GM18867 (cell line): ENCODE results near the gene DTYMK.
"Not testable (repeated sequence)": the region's sequence is repeated elsewhere in the genome, so short reads cannot be mapped to it uniquely, and the experiment has no call there.

Experiments used
- ATAC-seq: cut with Tn5 transposase; IDR thresholded peaks from one replicate; pipeline ENCODE4 v1.9.1; 2021; ENCODE audit warnings: mild to moderate bottlenecking, moderate library complexity; ENCODE audit not compliant: unreplicated experiment

DTYMK gene, protein sequence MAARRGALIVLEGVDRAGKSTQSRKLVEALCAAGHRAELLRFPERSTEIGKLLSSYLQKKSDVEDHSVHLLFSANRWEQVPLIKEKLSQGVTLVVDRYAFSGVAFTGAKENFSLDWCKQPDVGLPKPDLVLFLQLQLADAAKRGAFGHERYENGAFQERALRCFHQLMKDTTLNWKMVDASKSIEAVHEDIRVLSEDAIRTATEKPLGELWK

DNA sequence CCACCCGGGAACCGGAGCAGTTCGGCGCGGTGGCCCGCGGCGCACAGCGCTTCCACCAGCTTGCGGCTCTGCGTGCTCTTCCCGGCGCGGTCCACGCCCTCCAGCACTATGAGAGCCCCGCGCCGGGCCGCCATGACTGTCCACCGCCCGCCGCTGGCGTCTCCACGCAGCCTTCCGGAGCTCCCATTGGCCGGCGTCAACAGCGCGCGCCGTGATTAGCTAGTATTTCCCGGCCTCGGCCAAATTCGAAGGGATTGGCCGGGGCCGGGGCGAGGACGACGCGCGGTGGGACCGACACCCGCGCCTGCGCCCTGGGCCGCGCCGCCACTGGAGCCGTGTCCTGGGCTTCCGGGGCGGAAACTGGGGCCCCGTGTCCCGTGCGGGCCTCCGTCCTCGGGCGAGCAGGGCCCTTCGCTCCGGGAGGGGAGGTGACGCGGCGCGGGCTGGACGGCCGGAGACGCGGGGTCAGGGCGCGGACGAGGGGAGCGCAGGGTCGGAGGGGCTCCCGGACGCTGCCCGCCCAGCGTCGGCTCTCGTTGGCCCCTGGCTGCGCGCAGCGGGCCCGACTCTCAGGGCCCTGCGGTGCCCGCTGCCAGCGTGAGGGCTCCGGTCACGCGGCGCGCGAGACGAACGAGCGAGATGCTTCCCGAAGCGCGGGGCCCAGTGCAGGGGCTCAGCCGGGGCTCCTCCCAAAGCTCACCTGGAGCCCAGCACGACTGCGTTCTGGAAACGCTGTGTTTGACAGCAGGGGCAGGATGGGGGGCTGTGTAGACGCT lies at the start of gene DTYMK:
Gene DTYMK, minus strand, starts transcription at position 166 of the 776 bp plus-strand sequence. Its CDS starts 32 bp downstream, at position 134.
- ATAC-seq, result peak; percentile 90

DNA sequence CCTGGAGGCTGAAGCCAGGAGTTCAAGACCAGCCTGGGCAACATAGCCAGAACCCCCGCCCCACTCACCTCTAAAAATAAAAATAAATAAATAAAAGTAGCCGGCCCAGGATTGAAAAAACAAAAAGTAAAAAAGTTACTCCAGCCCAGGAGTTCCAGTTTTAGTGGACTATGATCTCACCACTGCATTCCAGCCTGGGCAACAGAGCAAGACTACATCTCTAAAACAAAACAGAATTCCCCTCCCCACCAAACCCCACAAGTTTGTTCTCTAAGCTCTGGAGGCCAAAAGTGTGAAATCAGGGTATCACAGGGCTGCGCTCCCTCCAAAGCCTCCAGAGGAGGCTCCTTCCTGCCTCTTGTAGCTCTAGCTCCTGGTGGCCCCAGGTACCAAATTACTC lies 49.5 kb upstream of the DTYMK start:
- no peak for ATAC-seq

DNA sequence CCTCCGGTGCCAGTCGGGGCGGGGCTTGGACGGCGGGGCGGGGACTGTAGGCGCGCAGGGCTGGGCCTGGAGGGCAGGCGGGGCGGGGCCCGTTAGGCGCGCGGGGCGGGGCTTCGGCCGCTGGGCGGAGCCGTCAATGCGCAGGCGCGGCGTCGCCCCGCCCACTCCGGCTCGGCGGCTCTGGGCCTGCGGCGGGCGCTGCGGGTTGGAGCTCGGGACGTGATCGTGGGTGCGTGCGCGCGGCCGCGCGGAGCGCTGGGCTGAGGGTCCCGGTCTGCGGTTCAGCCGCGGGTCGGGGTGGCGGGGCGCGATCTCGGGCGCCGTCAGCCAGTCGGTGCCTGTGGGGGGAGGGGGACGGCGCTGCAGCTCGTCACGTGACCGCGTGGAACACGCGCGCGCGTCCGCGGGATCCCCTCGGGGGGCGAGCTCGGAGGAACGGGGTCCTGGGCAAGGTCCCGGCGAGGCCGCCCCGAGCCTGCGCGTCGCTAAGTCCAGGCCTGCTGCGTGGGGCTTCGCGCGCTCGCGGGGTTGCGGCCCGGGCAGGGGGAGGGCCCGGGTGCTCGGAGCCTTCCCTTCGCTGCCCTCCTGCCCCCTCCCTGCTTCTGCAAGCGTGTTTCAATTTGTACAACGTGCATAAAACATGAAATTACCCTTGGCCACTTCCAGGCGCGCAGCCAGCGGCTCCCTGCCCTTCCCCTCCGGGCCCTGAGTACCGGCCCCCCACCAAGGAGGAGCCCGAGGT lies 48.0 kb upstream of the DTYMK start, which contains the start of gene D2HGDH:
Gene D2HGDH, plus strand, starts transcription at position 164 of the 742 bp plus-strand sequence. CDS start 595 bp downstream, outside the sequence.
- ATAC-seq, result peak; percentile 80

DNA sequence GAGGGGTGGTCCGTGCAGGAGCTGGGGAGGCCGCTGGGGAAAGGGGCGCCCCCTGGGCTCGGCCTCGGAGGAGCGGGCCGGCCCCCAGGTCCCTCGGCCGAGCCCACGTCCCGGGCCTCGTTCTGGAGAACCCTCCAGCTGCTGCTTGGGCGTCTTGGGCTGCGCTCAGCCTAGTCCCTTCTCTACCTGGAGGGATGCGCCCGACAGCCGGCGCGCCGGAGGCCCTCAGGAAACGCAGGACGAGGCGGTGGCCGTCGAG lies 47.5 kb upstream of the DTYMK start:
- peak; percentile 31 for ATAC-seq

DNA sequence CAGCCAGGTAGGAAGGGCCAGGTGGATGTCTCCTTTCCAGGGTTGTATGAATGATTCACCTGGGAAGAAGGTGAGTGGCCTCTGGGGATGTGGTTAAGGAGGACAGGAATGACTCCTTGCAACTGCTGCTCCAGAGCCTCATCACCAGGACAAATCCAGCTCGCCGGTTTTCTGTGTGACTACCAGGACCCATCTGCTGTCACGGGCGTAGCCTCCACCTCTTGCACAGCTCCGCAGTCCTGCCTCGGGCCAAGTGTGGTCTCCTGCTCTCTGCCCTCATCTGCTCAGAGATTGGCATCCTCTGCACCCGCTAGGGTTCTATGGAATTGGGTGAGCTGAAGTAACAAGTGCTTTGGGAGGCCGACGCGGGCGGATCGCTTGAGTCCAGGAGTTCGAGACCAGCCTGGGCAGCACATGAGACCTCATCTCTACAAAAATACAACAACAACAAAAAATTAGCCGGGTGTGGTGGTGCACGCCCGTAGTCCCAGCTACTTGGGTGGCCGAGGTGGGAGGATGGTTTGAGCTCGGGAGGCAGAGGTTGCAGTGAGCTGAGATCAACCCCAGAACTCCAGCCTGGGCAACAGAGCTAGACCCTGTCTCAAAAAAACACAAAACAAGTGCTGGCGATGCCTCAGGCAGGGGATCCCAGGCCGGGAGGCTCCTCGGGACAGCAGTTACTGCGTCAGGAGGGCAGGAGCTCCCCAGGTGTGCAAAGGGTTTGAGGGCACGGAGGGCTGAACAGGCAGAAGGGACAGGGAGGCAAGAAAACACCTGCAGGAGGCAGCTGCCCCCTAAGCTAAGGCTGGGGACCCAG lies 47.0 kb upstream of the DTYMK start:
- no peak for ATAC-seq

DNA sequence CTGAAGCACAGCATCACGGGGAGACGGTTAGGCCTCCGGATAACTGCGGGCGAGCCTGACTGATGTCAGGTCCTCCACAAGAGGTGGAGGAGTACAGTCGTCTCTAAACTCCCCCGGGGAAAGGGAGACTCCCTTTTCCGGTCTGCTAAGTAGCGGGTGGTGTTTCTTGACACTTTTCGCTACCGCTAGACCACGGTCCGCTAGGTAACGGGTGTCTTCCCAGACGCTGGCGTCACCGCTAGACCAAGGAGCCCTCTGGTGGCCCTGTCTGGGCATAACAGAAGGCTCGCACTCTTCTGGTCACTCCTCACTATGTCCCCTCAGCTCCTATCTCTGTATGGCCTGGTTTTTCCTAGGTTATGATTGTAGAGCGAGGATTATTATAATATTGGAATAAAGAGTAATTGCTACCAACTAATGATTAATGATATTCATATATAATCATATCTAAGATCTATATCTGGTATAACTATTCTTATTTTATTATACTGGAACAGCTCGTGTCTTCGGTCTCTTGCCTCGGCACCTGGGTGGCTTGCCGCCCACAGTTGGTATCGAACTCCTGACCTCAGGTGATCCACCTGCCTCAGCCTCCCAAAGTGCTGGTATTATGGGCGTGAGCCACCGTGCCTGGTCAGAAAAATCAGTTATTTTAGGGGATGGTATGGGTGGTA lies 46.0 kb upstream of the DTYMK start:
- not testable (repeated sequence) for ATAC-seq

DNA sequence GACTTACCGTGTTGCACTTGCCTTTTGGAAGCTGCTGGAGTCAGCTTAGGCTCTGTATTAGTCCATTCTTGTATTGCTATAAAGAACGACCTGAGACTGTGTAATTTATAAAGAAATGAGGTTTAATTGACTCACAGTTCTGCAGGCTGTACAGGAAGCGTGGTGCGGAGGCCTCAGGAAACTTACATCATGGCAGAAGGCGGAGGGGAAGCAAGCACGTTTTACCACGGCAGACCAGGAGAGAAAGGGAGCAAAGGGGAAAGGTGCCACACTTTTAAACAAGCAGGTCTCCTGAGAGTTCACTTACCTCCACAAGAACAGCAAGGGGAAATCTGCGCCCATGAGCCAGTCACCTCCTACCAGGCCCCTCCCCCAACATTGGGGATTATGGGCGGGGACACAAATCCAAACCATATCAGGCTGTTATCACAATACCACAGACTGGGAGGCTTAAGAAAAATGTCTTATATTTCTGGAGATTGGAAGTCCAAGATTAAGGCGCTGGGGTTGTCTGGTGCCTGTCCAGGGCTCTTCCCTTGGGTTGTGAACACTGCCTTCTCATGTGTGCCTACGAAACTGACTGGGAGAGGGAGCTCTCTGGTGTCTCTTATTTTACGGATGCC lies 44.2 kb upstream of the DTYMK start:
- ATAC-seq, result no peak

DNA sequence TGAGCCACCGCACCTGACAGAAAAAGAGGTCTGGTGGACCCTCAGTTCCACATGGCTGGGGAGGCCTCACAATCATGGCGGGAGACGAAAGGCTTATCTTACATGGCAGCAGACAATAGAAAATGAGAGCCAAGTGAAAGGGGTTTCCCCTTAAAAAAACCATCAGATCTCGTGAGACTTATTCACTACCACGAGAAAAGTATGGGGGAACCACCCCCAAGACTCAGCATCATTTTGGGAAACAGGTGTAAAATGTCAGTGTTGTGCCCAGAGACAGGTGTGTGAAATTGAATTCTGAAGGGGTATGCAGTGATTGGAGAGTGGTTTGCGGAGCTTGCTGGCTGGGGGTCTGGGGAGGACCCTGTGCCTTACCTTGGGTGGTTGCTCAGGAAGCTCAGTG lies 43.3 kb upstream of the DTYMK start:
- no peak for ATAC-seq

DNA sequence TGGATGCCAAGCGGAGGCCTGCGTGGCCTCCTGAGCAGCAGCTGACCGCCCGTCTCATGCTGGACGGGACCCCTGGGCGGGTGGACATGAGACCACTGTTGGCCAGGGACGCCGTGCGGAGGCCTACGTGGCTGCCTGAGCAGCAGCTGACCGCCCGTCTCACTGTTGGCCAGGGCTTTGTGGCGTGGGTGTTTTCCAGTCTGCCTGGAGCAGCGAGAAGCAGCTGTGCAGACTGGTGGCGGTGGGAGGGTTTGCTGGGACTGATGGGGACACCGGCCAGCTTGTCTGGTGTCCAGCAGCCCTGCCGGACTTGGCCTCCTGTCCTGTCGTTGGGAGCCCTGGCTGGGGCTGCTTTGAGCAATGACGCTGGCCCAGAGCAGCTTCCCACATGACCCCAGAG lies 42.0 kb upstream of the DTYMK start:
- ATAC-seq, result no peak

DNA sequence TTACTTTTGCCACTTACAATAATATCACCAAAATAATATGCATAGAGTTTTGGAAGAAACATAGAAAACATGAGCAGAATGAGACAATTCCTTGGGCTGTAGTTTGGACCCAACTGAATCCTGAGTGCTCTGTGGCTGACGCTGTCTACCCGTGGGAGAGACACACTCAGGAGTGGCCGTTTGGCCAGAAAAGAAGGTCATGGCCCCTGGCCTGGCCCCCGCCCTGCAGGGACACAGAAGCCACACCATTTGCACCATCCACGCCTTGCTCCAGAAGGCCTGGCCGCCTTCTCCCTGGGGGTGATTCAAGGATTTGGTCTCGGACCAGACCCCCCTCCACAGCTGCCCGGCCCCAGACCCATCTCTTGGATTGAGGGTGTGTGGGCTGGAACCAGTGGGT lies 41.4 kb upstream of the DTYMK start:
- no peak for ATAC-seq

DNA sequence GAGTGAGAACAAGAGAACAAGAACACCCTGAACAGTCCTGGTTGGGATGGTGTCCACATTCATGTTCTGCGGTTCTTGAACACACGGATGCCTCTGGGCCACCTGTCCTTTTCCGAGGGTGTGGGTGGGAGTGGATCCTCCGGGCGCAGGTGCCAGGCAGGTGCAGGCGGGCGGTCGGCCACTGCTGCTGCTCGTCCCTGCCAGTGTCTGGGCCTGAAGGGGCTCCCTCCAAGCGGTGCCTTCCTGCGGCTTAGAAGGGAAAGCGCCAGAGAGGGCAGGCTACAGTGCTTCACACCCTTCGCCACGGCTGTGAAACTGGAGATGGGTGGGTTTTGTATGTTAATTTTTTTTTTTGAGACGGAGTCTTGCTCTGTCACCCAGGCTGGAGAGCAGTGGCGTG lies 39.8 kb upstream of the DTYMK start:
- ATAC-seq, result no peak

DNA sequence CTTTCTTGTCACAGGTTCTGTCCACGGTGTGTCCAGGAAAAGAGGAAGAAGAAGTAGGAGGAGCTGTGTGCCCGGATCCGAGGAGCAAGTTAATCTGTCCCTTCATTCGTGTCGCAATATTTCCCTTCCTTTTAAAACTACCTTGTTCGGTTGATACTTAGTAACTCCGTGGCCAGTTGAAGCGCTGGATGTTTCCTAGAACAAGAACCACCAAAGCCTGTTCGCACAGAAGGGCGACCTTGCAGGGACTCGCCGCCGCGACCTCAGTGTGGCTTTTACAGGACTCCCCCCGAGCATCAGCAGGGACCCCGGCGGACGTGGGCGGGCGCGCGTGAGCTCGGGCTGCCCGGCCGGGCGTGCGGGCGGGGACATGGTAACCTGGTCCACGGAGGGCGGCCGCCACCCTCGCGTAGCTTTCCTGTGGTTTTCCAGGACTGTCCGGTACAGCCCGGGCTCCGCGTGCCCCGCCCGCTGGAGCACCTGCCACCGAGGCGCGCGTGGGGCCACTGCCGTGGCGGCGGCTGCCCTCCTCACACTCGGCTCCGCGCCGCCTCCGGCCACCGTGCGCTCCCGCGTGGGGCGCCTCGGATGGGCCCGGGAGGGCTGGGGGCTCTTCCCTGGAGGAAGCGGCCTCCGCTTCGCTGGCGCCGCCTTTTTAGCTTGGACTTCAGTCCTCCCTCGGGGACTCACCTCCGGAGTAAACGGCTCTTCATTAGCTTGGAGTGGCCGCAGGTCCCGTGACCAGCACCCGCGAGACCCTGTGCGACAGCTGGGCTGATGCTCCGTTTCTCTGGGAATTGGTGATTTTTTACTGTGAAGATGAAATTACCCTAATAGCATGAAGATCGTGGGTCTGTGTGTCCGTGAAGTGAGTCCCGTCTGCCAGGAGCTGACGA lies 38.6 kb upstream of the DTYMK start:
- ATAC-seq, result no peak

DNA sequence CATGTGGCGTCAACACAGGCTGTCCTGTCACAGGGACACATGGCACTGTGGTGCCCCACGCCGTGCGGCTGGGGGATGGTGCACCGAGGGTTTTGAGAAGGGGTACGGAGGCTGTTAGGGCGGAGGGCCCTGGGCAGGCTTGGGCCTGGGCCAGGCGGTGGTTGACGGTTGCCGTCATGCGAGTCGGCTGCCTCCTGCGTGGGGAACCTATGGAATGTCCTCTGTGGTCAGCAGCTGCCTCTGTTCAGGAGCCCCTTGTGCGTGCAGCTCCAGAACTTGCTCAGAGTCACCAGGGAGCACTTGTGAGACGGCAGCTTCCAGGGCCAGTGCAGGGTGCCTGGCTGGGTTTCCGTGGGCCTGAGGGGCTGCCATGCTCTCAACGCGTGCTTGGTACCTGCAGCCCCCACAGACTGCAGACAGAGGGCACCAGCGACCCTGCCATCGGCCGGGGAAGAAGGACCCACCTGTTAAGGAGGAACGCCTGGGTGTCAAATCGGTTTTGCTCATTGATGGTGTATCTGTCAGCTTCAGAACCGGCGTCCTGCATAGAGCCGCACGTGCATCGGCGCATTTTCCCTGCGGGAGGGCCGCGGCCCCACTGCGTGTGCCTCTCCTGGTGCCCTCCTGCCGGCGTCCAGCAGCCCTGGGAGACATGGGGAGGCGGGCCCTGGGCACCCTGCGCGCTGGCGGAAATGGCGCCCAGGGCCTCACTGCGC lies 37.8 kb upstream of the DTYMK start:
- no peak for ATAC-seq

DNA sequence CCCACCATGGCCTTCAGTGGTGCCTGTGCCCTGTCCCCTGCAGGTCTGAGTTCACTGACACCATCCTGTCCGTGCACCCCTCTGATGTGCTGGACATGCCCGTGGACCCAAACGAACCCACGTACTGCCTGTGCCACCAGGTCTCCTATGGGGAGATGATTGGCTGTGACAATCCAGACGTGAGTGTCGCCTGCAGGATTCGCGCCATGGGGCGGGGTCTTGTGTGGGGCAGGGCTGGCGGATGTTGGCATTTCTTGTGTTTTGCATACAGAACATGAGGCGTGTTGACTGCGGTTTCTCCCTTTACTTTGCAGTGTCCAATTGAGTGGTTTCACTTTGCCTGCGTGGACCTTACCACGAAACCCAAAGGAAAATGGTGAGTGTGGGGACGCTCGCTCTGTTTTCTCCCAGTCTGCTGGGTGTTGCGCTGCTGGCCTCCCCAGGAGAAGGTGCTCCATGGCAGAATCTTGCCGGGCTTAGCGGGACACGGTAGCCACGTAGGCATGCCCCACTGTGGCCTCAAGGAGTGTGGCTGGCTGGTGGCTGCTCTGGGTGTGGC lies 36.4 kb upstream of the DTYMK start:
- no peak for ATAC-seq

DNA sequence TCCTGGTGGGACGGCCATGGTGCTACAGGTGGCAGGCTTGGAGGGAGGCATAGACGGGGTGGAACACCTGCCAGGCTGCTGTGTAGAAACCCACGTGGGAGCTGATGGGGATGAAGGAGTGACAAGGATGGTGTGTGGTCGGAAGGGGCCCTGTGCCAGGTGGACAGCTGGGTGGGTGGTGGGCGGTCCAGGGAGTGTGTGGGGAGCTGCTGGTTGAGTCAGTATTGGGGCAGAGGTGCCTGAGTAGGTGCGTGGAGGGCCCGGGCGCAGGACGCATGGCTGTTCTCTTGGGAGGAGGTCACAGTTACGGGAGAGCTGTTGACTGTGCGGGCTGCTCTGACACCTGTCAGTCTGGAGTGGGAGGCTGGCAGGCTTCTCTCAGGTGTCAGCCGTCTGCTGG lies 35.2 kb upstream of the DTYMK start:
- ATAC-seq, result no peak

DNA sequence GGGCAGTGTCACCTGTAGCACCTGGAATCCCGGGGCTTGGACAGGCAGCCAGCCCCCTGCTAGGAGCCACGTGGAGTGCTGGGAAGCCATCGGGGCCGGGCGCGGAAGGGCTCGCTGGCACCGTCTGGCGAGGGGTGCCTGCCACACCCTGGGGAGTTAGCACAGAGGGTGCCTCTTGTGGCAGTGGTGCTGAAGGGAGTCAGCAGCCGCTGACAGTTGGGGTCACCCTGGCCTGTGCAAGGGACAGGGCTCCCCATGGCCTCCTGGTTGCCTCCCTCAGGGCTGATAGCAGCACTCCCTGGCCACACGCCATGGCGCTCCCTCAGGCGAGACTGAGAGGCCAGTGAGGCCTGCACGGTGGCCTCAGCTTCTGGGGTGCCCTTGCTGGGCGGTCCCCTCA lies 33.9 kb upstream of the DTYMK start:
- no peak for ATAC-seq

DNA sequence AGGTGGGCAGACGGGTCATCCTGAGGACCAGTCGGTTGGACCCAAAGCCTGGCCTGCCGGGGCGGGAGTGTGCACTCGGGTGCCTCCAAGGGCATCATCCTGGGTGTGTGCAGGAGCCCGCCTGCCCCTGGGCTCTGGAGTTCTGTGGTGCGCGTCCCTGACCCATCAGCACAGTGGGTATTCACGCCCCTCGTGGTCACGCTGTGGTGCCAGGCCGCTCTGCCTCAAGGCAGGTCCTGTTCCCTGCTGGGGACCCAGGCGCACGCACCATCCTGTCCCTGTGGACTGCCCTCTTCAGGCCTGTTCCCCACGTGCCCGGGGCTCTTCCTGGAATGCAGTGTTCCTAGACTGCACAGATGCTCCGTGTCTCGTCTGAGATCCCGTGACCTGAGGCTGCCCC lies 33.5 kb upstream of the DTYMK start:
- ATAC-seq, result no peak

DNA sequence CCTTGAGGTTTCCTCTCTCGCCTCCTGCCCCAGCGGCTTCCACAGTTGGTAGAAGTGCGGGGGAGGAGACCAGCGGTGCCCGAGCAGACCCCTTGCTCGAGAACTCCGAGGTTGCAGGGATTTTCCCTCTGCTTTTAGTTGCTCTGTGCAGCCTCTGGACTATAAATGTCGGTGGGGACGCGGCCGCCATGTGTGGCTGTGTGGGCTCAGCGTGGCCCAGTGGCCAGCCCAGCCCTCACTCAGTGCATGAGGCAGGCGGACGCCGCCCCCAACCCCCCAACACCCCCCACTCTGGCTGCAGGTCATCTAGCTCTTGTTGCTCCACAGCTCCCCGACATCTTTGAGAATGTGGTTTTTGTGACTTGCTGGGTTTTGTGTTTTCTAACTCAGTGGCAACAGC lies 32.5 kb upstream of the DTYMK start:
- ATAC-seq, result no peak
